Measurements from ENCODE around the gene MPHOSPH10. TPM values are rescaled to one million over a fixed set of nuclear protein-coding genes. Genes with fewer than 3 reads are reported as not detected.

Gene MPHOSPH10
- total and polyA plus RNA-seq, 2 of the 13 experiments (the other 11 are each of a cell fraction or from before 2014, with no cell fraction given): 37.8 to 137 TPM

GRCh38 chr2:71130152-71130904 lies at the start of gene MPHOSPH10, which contains the start of gene MCEE (continued):
- TF ChIP-seq HES4 (CRISPR knock-in tag; IDR thresholded peaks at IDR 0.05; ENCODE audit: borderline replicate concordance) (peak; percentile 86; the same call in 1 of the 2 replicates), MEF2D (CRISPR knock-in tag; IDR thresholded peaks at IDR 0.05) (no peak; the same call in none of the 2 replicates), HNRNPH1 (optimal IDR thresholded peaks at IDR 0.05; ENCODE audit: low read depth, low read length) (no peak), ZNF3 (CRISPR knock-in tag; IDR thresholded peaks at IDR 0.05) (no peak), ZNF296 (CRISPR knock-in tag; conservative IDR thresholded peaks at IDR 0.05) (no peak; the same call in 1 of the 2 replicates), NPAS2 (CRISPR knock-in tag; IDR thresholded peaks at IDR 0.05; ENCODE audit: borderline replicate concordance) (no peak), SIX1 (CRISPR knock-in tag; IDR thresholded peaks at IDR 0.05; ENCODE audit: borderline replicate concordance) (no peak; the same call in 1 of the 2 replicates), RAD51 (IDR thresholded peaks at IDR 0.05; ENCODE audit: borderline replicate concordance) (no peak), SIN3A (IDR thresholded peaks at IDR 0.05; ENCODE audit: borderline replicate concordance, low read depth, low read length) (peak; percentile 95), EZH2 (conservative IDR thresholded peaks at IDR 0.05; ENCODE audit: low read depth, low read length) (no peak), PITX1 (CRISPR knock-in tag; IDR thresholded peaks at IDR 0.05) (0 out of 2 replicates have a peak, but pooled peaks have one; percentile 39), GATAD2A (CRISPR knock-in tag; IDR thresholded peaks at IDR 0.05) (peak; percentile 65), ZFP82 (CRISPR knock-in tag; IDR thresholded peaks at IDR 0.05; ENCODE audit: borderline replicate concordance) (peak; percentile 73; the same call in 1 of the 2 replicates), USF2 (IDR thresholded peaks at IDR 0.05; ENCODE audit: low read depth, low read length) (no peak), USF2 (CRISPR knock-in tag; IDR thresholded peaks at IDR 0.05; ENCODE audit: borderline replicate concordance) (peak; percentile 16; the same call in 1 of the 2 replicates), GTF2F1 (IDR thresholded peaks at IDR 0.05; ENCODE audit: low read length) (peak; percentile 38; the same call in 1 of the 2 replicates), ZNF34 (CRISPR knock-in tag; IDR thresholded peaks at IDR 0.05; ENCODE audit: borderline replicate concordance) (peak; percentile 18; the same call in 1 of the 2 replicates), FOXP1 (IDR thresholded peaks at IDR 0.05) (no peak), FOXP1 (CRISPR knock-in tag; IDR thresholded peaks at IDR 0.05) (peak; percentile 20; the same call in 1 of the 2 replicates), PTBP1 (IDR thresholded peaks at IDR 0.05; ENCODE audit: low read depth, low read length, poor library complexity, severe bottlenecking) (no peak), FOXA1 (IDR thresholded peaks at IDR 0.05) (no peak), FOXA1 (CRISPR knock-in tag; IDR thresholded peaks at IDR 0.05) (peak; percentile 59), THAP11 (CRISPR knock-in tag; IDR thresholded peaks at IDR 0.05) (peak; percentile 94), ZNF577 (CRISPR knock-in tag; IDR thresholded peaks at IDR 0.05; ENCODE audit: borderline replicate concordance, low read depth) (peak; percentile 90; the same call in 1 of the 2 replicates), SUZ12 (IDR thresholded peaks at IDR 0.05; ENCODE audit: low read depth, low read length) (no peak), SATB2 (CRISPR knock-in tag; IDR thresholded peaks at IDR 0.05) (peak; percentile 84), ZFAT (CRISPR knock-in tag; conservative IDR thresholded peaks at IDR 0.05) (peak; percentile 92), KLF15 (CRISPR knock-in tag; IDR thresholded peaks at IDR 0.05; ENCODE audit: borderline replicate concordance) (peak; percentile 98; the same call in 1 of the 2 replicates), FOXM1 (CRISPR knock-in tag; IDR thresholded peaks at IDR 0.05) (no peak; the same call in 1 of the 2 replicates), TAF1 (CRISPR knock-in tag; IDR thresholded peaks at IDR 0.05) (peak; percentile 97), DNMT1 (CRISPR knock-in tag; IDR thresholded peaks at IDR 0.05) (peak; percentile 80), ESRRA (CRISPR knock-in tag; IDR thresholded peaks at IDR 0.05; ENCODE audit: low read depth) (peak; percentile 50; the same call in 1 of the 2 replicates)
- TF ChIP-seq, protein P1, sequence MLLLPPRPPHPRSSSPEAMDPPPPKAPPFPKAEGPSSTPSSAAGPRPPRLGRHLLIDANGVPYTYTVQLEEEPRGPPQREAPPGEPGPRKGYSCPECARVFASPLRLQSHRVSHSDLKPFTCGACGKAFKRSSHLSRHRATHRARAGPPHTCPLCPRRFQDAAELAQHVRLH (CRISPR knock-in tag; IDR thresholded peaks at IDR 0.05; ENCODE audit: borderline replicate concordance, low read depth): peak; percentile 91
